GM19238 (cell line): Measurements from ENCODE around the gene EIF5.

Experiments
- DNase-seq: peaks from one replicate; pipeline ENCODE4 v3.0.0; 2011; ENCODE audit warnings: low spot score; ENCODE audit not compliant: insufficient read length

The EIF5 gene

GRCh38 chr14:103310576-103311095 is 23.4 kb upstream of the EIF5 start:
- DNase-seq = no peak

GRCh38 chr14:103311171-103311997 is 22.7 kb upstream of the EIF5 start:
- DNase-seq = no peak

GRCh38 chr14:103312006-103312635 is 21.9 kb upstream of the EIF5 start:
- no peak for DNase-seq

- no peak for DNase-seq
Observed at GRCh38 chr14:103313704-103314103, 20.3 kb upstream of the EIF5 start.

GRCh38 chr14:103314496-103315277 is 19.4 kb upstream of the EIF5 start:
- no peak for DNase-seq

- no peak for DNase-seq
Observed at GRCh38 chr14:103315351-103315911, 18.6 kb upstream of the EIF5 start.

GRCh38 chr14:103315941-103316340 is 18.1 kb upstream of the EIF5 start:
- no peak for DNase-seq

GRCh38 chr14:103316721-103317121 is 17.3 kb upstream of the EIF5 start:
- DNase-seq = no peak

GRCh38 chr14:103317251-103317650 is 16.8 kb upstream of the EIF5 start:
- DNase-seq = no peak

- DNase-seq = no peak
Observed at GRCh38 chr14:103317976-103318580, 16.0 kb upstream of the EIF5 start.

- no peak for DNase-seq
Observed at GRCh38 chr14:103318750-103319419, 15.2 kb upstream of the EIF5 start.

- DNase-seq = no peak
Observed at GRCh38 chr14:103319422-103319821, 14.6 kb upstream of the EIF5 start.

- no peak for DNase-seq
Observed at GRCh38 chr14:103326078-103326477, 8.0 kb upstream of the EIF5 start.

- no peak for DNase-seq
Observed at GRCh38 chr14:103328941-103329340, 5.1 kb upstream of the EIF5 start.

GRCh38 chr14:103329401-103330347 is 4.4 kb upstream of the EIF5 start:
- no peak for DNase-seq

- DNase-seq = no peak
Observed at GRCh38 chr14:103330536-103330935, 3.5 kb upstream of the EIF5 start.

- DNase-seq = no peak
Observed at GRCh38 chr14:103332143-103332919, 1.7 kb upstream of the EIF5 start.
